HG02852 (cell line): ENCODE results near the gene SEL1L3.
"Not testable (repeated sequence)": the region's sequence is repeated elsewhere in the genome, so short reads cannot be mapped to it uniquely, and the experiment has no call there.

Experiments
- ATAC-seq: cut with Tn5 transposase; IDR thresholded peaks from one replicate; pipeline ENCODE4 v1.9.1; 2021; ENCODE audit warnings: mild to moderate bottlenecking, moderate library complexity; ENCODE audit not compliant: unreplicated experiment

Gene SEL1L3

DNA sequence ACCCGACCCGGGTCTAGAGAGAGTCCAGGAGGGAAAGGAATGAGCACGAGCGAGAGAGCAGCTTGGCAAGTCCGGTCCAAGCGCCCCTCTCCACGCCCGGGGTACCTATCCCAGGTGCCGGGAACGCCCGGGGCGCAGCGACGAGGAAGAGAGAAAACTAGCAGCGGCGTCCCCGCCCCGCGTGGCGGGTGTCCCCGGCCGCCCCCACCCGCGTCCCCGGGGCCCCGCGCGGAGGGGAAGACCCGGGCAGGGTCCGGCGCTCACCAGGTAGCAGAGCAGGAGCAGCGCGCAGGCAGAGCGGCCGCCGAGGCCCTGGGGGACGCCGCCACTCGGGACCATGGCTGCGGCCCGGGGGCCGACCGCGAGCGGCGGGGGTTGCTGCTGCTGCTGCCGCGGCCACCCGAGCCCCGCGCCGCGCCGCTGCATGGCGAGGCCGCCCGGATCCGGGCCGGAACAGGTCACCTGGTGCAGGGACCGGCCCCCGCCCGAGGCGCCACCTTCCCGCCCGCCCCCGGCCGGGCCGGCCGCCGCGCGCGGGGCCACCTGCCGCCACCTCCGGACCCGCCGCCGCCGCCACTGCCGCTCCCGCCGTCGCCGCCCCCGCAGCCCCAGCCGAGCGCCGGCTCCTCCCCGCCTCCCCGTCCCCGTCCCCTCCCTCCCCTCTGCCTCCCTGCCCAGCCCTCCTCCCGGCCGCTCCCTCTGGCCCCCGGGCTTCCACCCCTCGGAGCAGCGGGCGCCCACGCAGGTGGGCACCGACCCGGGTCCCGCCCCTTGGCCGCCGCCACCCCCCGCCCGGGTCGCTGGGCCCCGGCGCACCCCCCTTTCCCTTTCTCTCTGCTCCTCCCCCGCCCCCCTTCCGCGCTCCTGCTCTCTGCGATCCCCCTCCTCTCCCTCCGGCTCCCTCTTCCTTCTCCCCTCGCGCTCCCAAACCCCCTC lies at the start of gene SEL1L3:
SEL1L3 (minus strand) TSS at position 578 of the 936 bp plus-strand sequence; CDS start at position 426, 152 bp downstream.
- ATAC-seq, result peak; percentile 39

DNA sequence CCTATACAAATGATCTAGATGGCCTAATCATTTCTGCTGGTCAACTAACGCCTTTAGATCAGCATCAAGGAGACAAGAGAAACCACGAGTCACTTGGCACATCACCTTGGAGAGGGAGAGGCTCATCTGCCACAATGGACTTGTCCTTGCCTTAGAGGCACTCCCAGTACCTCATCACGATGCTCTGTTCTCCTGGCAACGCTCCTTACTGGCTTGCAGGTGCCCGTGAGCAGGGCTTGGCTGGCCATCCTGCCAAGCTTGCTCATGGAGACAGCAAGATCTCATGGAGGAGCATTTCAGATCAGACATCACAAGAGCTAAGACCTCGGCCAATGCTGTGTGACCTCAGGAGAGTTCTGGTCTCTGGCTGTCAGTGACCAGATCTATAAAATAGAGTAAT lies 48.6 kb upstream of the SEL1L3 start:
- no peak for ATAC-seq

- no peak for ATAC-seq
Observed at GRCh38 chr4:25908491-25908901, 45.7 kb upstream of the SEL1L3 start.

GRCh38 chr4:25906113-25906512 lies 43.3 kb upstream of the SEL1L3 start:
- not testable (repeated sequence) for ATAC-seq

GRCh38 chr4:25905371-25905770 lies 42.6 kb upstream of the SEL1L3 start:
- ATAC-seq, result no peak

DNA sequence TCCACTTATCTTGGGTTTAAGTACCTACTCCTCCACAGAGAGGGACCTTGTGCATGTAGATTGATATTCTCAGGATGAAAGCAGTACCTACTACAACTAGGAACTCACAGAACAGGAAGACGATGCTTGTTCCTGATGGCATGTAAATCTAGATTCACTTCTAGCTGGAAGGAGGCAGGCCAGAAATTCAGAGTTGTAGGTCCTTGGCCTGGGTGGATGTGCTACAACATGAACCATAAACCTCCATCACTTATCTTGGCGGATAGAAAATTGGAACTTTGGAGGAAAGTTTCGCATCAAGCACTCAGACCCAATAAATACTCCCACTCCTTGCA lies 41.9 kb upstream of the SEL1L3 start:
- peak; percentile 42 for ATAC-seq

DNA sequence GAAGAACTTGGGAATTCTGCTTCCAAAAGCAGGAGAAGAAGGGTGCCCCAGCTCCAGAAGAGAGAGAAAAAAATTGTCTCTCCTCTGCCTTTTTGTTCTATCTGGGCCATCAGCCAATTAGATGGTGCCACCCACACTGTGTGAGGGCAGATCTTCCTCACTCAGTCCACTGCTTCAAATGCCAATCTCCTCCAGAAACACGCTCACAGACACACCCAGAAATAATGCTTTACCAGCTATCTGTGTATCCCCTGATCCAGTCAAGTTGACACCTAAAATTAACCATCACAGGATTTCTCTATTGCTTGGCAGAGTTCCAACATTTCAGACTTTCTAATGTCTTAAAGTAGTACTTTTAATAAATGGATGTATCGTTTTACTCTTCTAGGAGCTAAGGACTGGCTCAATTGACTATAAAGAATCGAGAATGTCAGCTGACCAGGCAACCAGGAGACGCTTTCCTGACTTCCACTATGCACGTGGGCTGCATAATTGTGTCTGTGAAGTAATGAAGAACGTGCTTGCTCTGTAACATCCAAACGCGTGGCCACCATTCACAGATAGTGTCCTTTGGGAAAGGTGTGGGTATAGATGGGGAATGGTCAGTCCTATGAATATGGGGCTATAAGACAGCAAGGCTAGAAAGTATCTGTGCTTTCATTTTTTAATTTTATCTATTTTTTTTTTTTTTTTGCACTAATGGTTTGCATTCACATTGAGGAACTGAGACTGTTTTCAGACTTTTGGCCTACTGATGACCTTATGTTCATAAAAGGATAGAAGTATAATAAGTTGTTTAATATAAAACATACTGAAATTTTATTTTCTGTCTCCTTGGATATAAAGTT lies 41.3 kb upstream of the SEL1L3 start:
- ATAC-seq, result peak; percentile 45

DNA sequence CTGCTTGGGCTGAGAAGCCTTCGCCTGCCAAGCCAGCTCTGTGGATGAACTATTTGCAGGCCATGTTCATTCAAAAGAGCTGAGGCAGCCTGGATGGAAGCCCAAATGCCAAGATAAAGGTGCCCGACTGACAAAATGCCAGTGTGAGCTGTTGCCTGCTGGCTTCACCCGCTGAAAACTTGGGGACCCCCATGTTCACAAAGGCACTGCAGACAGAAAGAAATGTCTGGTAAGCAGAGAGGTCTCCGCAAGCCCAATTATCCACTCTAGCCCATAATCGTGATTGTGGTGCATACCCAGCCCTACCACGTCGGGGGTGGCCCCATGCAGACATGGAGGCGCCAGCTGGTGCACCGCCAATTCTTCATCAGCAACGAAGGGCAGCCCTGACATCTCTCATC lies 38.2 kb upstream of the SEL1L3 start:
- ATAC-seq, result no peak

DNA sequence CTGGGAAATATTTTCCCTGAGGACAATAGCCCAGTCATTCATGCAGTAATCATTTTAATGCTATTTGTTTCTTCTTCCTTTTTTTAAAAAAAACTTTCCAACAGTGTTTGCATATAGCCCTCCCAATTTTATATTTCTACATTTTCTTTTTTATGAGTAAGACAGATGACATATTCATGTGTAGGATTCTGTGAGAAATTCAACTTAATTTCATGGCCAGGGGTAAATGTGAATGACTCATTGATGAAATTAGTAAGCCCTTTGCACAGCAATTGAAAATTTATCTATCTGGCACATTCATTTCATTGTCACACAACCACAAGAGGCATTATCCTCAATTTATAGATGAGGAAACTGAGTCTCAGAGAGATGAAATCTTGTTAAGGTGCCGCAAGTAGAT lies 37.5 kb upstream of the SEL1L3 start:
- ATAC-seq, result no peak

- no peak for ATAC-seq
Observed at GRCh38 chr4:25896776-25897539, 34.2 kb upstream of the SEL1L3 start.

- ATAC-seq, result no peak
Observed at GRCh38 chr4:25892796-25893195, 30.0 kb upstream of the SEL1L3 start.

DNA sequence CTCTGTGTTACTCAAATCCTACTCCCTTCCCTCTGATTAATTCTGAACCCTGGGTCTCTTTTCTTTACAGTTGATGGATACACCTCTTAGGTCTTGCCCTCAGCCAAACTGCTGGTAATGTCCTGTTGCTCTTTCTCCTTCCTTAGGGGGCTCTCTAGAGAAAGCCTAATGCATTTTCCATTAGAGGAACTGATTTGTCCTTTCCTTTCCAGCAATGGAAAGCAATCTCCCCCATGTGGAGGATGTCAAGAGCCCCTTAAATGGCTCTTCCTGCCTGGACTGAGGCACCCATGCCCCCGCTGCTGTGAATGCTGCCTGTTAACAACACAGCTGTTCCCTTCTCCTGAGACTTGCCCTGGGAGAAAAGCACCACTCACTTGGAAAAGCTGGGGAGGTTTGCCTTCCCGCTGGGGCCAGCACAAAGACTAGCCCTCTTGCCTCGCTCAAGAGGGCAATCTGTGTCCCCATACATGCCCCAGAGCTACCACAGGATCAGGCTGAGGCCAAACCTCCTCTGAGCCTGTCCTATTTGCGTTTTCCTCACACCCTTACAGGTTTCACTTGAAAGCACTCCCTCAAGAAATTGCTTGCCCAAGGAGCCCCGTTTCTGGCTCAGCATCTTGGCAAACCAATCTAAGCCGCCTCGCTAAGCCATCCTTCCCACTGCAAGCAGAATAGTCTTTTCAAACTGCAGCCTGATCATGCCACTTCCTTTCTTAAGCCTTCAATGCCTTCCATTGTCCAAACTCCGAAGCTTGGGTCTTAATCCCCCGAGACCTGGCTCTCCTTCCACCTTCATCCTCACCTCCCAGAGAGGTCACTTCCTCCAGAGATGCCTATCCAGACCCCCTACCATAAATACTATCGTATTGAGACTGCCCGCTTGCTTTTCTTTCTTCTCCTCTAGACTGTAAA lies 28.0 kb upstream of the SEL1L3 start:
- ATAC-seq, result no peak

DNA sequence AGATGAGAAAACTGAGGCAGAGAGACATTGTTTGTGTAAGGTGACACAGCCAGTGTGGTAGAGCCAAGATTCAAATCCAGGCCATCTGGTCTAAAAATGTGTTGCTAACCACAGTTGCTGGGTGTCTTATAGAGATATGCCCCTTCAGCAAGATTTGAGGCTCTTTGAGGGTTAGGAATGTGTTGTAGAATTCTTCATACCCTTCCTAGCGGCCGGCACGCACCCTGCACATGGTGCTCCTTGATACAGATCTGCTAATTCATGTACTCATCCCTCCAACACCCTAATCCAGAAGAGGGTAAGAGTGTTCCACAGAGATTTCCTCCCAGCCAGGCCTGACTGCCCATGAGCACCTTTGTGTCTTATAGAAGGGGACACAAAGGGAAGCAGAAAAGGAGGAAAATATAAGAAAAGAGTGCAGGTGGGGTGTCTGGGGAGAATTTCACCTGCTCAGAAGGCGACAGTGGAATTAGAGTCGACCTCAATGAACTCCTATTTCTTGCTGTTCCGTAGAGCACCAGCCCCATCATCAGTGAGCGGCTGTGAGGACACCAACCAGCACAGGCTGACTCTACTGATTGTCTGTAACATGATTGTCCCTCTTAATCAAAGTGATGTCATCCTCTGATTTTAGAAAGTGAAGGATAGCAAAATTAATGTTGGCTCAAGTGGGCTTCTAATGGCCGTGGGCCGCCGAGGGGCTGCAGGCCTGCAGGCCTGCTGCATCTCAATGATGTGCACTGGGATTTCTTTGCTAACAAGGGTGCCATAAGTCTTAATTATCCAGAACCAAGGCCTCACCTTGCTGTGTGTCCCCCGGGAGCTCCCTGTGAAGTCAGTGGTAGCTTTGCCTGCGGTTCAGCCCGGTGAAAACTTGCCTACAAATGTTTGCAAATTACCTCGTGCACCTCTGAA lies 27.1 kb upstream of the SEL1L3 start:
- ATAC-seq, result no peak

- no peak for ATAC-seq
Observed at GRCh38 chr4:25888781-25889180, 26.0 kb upstream of the SEL1L3 start.

DNA sequence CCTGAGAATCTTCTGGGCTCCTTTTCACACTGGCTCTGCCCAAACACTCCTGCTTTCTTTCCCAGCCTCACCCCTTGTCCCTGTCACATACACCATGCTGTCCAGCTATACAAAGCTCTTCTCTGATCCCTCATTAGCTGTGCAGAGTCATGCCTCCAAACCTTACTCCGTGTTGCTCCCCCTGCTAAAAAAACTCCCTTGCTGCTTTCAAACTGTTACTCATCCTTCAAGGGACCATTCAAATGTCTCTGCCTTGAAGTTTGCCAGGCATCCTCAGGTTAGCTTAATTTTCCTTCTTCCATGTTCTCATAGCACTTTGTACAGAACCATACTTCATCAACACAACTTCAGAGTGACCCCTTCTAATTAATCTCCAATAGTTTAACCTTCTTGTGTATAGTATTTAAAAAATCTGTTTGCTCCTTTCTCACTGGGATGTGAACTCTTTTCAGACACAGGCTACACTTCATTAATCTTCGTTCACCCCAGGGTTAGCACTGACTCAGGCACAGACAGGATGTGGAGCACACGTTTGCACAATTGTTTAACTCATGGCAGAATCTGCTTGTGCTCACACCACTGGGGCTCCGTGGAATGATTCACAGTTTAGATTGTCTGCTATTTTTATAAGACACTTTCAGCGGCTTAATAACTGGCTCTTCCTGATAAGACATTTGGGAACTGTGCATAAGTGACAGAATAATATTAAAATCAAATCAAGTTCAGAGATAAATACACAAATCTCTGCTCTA lies 21.4 kb upstream of the SEL1L3 start:
- ATAC-seq, result peak; percentile 43

DNA sequence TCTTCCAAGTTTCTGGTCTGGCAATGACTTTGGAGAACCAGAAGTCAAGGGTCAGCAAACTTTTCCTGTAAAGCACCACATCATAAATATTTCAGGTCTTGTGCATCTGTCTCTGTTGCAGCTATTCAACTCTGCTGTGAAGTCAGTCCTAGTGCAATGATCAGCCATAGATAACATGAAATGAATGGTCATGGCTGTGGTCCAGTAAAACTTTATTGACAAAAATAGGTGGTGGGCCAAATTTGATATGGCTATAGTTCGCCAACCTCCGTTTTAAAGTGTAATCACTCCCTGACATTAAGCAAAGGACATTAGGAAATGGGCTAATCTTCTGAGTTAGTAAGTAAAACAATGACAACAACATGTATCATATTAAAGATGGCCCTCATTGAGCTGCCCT lies 20.8 kb upstream of the SEL1L3 start:
- ATAC-seq, result no peak

- no peak for ATAC-seq
Observed at GRCh38 chr4:25882226-25882625, 19.4 kb upstream of the SEL1L3 start.

GRCh38 chr4:25881193-25881592 lies 18.4 kb upstream of the SEL1L3 start:
- no peak for ATAC-seq
